Right lobe of liver (tissue), 4 donors: ENCODE data around the gene ZP1.

Source experiments
- POLR2A ChIP-seq: fragments of 450-650 bp; IDR thresholded peaks from one replicate; pipeline ENCODE4 v1.6.1; 2017; ENCODE audit warnings: antibody characterized with exemption, mild to moderate bottlenecking
- TF ChIP-seq, protein P1 (sequence below), 4 donors: fragments of 200-600 bp in 3 of 4; fragments of 450-650 bp in 1 of 4; IDR thresholded peaks; one replicate each; pipeline versions ENCODE4 v1.5.1 to v1.8.0; 2016 to 2022; ENCODE audit warnings: antibody characterized with exemption in 4 of 4, mild to moderate bottlenecking in 2 of 4
- donor health status: DM: no; HTN: no; CAD: no.
- donor health status: DM: no; HTN: no; CAD: no.
- donor health status: DM: no; HTN: yes; CAD: no.

- TF ChIP-seq, protein P1, sequence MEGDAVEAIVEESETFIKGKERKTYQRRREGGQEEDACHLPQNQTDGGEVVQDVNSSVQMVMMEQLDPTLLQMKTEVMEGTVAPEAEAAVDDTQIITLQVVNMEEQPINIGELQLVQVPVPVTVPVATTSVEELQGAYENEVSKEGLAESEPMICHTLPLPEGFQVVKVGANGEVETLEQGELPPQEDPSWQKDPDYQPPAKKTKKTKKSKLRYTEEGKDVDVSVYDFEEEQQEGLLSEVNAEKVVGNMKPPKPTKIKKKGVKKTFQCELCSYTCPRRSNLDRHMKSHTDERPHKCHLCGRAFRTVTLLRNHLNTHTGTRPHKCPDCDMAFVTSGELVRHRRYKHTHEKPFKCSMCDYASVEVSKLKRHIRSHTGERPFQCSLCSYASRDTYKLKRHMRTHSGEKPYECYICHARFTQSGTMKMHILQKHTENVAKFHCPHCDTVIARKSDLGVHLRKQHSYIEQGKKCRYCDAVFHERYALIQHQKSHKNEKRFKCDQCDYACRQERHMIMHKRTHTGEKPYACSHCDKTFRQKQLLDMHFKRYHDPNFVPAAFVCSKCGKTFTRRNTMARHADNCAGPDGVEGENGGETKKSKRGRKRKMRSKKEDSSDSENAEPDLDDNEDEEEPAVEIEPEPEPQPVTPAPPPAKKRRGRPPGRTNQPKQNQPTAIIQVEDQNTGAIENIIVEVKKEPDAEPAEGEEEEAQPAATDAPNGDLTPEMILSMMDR (IDR thresholded peaks at IDR 0.05) = no peak
- TF ChIP-seq POLR2A = no peak
Measured at GRCh38 chr11:60879104-60879503, 11.8 kb downstream of the ZP1 start.
